Nucleus accumbens (tissue), 56 donors: ENCODE data around the gene CFAP77.

Source experiments
- DNase-seq, 56 donors: peaks; one replicate each; lab custom pipeline; 2025; lab: John Stamatoyannopoulos, UW

The CFAP77 gene

GRCh38 chr9:132571806-132572600, 162.0 kb downstream of the CFAP77 start:
- DNase-seq: no peak

- DNase-seq: no peak
Measured at GRCh38 chr9:132572921-132573320, 162.9 kb downstream of the CFAP77 start.

DNA sequence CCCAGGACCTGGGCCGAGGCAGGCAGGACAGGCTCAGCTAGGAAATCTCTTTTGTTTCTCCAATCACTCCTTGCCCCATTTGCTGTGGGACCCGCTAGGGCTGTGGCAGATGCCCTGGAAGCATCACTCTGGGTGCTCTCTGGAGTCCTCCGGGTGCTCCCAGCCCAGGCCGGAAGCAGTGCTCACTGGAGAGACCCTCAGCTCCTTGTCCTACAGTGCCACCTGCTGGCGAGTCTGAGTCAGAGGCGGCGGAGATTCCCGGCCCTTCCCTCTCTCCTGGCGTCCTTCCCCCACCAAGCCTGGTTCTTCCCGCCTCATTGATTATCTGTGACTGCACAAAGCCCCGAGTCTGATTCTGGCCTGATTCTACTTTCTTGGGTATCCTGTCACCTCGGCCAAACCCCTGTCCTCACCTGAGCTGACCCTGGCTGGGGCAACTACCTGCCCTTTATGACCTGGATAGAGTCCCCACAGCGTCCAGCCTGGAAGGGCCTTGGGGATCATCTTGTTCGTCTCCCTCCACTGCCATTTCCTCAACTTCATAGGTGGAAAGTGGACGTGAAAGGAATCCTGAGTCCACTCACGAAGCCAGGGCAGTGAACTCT, 165.1 kb downstream of the CFAP77 start:
- peak in 49 of 56 donors; percentile 2 to 81 (median 34) for DNase-seq

DNA sequence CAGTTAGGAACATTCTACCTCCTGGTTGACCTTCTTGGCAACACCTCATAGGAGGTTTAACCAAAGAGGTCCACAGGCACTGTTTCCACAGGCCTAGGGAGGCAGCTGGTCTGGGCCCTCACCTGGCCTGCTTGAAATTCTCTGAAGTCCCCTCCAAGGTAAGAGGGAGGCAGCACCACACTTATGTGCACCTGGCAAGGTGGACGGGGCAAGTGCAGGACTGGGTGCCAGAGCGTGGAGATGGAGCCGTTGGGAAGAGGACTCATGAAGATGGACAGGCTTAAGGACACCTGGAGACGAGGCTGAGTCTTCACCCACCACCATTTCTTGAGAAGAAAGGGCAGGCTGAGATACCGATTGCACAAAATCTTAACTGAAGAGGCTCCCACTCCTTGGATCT, 165.8 kb downstream of the CFAP77 start:
- DNase-seq: no peak

DNA sequence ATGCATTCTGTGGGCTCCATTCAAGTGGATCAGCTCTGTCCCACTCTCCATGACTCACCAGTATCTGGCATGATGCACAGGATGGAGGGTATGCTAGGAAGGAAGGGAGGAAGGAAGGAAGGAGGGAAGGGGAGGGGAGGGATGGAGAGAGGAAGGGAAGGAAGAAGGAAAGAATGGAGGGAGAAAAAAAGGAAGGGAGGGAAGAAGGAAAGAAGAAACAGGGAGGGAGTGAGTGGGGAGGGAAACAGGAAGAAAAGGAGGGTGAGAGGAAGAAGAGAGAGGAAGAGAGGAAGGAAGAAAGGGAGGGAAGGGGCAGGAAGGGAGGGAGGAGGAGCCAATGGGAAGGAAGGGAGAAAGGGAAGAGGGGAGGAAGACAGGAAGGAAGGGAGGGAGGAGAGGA, 167.1 kb downstream of the CFAP77 start:
- DNase-seq: no peak

GRCh38 chr9:132578367-132578932, 168.4 kb downstream of the CFAP77 start:
- DNase-seq: no peak

DNA sequence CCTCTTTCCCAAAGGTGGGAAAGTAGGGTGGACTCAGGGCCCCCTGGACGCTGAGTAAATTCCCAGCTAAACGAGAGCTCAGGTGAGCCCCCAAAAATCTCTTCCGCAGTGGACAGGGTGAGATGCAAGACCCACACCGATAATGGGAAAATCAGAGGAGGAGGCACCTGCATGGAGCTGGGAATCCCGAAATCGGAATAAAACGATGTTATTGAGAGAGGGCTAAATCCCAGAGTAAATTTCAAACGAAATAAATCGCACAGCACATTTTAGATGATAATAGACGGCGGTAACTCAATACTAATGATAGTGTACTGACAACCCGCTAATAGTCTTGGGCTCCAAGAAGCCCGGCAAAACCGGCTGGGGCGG, 169.4 kb downstream of the CFAP77 start:
- DNase-seq: no peak

DNA sequence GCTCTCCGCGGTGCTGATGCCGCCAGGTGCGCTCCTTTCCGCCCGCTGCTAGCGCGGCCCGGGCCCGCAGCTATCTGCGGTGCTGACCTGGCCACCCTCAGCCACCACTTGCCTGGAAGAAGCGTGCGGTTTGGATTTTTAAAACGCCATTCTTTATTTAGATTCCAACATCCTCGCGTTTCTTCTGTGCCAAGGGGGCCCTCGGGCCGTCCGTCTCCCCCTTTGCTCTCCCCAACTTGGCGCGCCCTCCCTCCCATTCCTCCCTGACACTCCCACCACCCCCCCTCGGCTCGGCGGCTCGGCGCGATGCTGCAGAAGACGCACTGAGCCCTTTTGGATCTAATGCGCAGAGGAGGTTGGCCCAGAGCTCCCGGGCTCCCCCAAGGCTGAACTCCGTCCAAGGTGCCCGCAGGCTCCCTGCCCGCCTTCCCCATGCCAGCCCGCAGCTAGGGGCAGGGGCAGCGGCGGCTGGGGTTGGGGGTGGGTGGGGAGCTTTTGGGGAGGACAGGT, 172.3 kb downstream of the CFAP77 start, which contains the start of gene BARHL1:
TSS of gene BARHL1 (plus strand) at position 331 of the 510 bp plus-strand sequence. CDS start 192 bp downstream, outside the sequence.
- no peak for DNase-seq

GRCh38 chr9:132582786-132583583, 173.0 kb downstream of the CFAP77 start:
- no peak for DNase-seq

GRCh38 chr9:132583584-132584304, 173.7 kb downstream of the CFAP77 start:
- DNase-seq: no peak

- no peak for DNase-seq
Measured at GRCh38 chr9:132584601-132585560, 174.9 kb downstream of the CFAP77 start.

DNA sequence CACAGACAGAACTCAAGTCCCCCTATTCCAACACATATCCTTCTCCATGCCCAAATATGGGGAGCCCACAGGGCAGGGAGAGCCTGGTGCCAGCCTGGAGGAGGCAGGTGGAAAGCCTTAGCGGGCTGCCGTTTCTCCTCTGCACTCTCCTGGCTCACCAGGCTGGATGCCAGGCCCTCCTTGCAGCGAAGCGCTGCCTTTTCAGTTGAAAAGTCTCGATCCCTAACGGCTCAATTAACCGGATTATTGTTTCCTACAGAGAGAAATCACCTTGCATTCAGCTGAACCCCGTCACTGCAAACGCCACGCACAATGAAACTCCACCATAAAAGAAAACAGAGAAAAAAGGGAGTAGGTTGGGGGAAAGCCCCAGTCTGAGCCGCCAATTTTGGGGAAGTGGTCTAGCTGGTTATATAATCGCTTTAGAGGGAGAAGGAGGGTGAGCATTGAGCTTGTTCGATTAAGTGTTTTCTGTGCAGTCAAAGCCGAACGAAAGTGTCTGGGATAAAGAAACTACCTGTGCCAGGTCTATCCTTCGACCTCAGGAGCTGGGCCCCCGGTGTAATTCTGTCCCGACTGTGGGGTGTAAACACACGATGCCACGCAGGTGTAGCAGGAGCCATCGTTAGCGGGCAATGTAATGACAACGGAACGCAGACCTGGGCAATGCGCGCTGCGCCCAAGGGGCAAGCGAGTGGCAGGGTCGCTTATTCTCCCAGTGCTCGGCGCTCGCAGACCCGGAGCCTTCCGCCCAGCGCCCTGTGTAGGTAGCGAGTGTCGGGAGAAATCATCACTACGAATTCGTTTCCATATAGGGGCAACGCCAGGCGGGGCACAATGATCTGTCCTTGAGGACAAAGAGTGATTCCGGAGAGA, 176.2 kb downstream of the CFAP77 start:
- no peak for DNase-seq

- no peak for DNase-seq
Measured at GRCh38 chr9:132586830-132587591, 177.0 kb downstream of the CFAP77 start.

GRCh38 chr9:132587592-132587955, 177.6 kb downstream of the CFAP77 start:
- DNase-seq: no peak

DNA sequence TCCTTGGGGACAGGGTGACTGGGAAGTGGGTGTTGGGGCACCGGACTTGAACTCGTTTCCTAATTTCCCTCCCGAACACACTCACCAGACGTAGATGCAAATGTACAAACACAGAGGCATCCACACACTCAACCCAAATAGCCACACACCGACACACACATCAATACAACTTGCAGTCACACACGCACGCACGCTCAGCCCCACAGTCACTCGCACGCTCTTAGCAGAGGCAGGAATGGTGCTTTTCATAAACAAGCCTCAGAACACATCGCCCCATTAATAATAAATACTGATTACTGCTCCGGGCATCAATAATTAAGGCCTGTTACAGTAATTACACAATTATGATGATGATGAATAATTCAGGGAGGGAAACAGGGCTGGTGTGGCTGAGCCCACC, 178.1 kb downstream of the CFAP77 start:
- DNase-seq: no peak

DNA sequence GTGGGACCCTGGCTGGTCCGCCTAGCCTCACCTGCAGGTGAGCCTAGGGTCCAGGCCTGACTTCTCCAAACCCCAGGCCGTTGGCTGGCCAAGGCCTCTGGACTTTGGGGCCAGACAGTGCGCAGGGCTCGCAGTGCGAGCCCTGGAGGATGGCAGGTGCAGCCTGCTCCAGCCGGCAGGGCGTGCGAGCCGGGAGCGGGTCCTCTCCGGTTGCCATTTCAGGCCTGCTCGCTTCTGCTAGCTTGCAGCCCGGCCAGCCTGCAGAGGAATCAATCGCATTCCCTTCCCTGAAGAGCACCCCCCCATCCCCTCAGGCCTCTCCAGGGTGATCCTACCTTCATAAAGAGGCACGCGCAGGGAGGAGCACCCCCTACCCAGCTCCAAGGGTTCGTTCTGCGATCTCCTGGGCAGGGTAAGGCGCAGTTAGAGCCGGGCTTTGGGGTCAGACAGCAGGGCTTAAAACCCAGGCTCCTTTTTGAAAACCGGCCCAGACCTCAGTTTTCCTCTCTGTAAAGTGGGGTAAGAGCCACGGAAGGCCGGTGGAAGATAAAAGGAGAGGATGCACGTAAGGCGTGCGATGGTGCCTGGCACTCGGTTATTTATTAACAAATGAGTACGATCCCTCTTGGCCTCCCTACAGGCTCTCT, 178.6 kb downstream of the CFAP77 start:
- no peak for DNase-seq
